Stomach (tissue), 9 donors: ENCODE results near the gene DPP8. TPM values are rescaled to one million over a fixed set of nuclear protein-coding genes. Genes with fewer than 3 reads are reported as not detected.

Experiments used
- DNase-seq, 2 donors: peaks; one replicate each; pipeline versions ENCODE4 v3.0.0 to v3.0.0-alpha.2; 2013 to 2019
- H3K27ac ChIP-seq, 5 donors: fragments of 200-600 bp in 4 of 5; sonication (generic) in 4 of 5; one replicate each; pipeline ENCODE4 v1.5.1; 2013 to 2019; ENCODE audit warnings: mild to moderate bottlenecking in 1 of 5, moderate library complexity in 1 of 5
- H3K27me3 ChIP-seq, 3 donors: fragments of 200-600 bp; sonication (generic); one replicate each; pipeline ENCODE4 v1.5.1; 2017 to 2019; ENCODE audit warnings: mixed run types in 1 of 3
- H3K36me3 ChIP-seq, 4 donors: fragments of 200-600 bp; sonication (generic); 1 replicate in 3 of 4; 2 replicates in 1 of 4; pipeline ENCODE4 v1.5.1; 2016 to 2019
- H3K4me1 ChIP-seq, 4 donors: fragments of 200-600 bp; sonication (generic); one replicate each; pipeline ENCODE4 v1.5.1; 2016 to 2019
- H3K4me3 ChIP-seq, 4 donors: fragments of 200-600 bp; sonication (generic) in 3 of 4; one replicate each; pipeline ENCODE4 v1.5.1; 2016 to 2019; ENCODE audit warnings: mild to moderate bottlenecking in 1 of 4
- H3K9me3 ChIP-seq, 4 donors: fragments of 200-600 bp; sonication (generic); one replicate each; pipeline ENCODE4 v1.5.1; 2016 to 2019
- EP300 ChIP-seq: sonication (generic); formaldehyde crosslinking; IDR thresholded peaks from one replicate; pipeline ENCODE4 v1.6.1; 2017; ENCODE audit warnings: antibody characterized with exemption
- POLR2A ChIP-seq, 4 donors: fragments of 450-650 bp; IDR thresholded peaks; one replicate each; pipeline ENCODE4 v1.6.1; 2016; ENCODE audit warnings: antibody characterized with exemption in 4 of 4, control low read depth in 2 of 4, mild to moderate bottlenecking in 1 of 4, moderate library complexity in 1 of 4
- POLR2AphosphoS5 ChIP-seq, 3 donors: sonication (generic); formaldehyde crosslinking; IDR thresholded peaks; one replicate each; pipeline ENCODE4 v1.6.1; 2016; ENCODE audit warnings: antibody characterized with exemption in 3 of 3
- WGBS, 5 donors: extraction: QIAGEN DNeasy Blood & Tissue Kit in 3 of 5; methylation state at CpG; one replicate each; pipeline versions ENCODE4 v1.1.5 to v1.1.7; 2013 to 2018; 5-methylcytosine and 5-hydroxymethylcytosine counted together
- intact Hi-C: fragments of 100-400 bp; cut with DNase I; formaldehyde crosslinking; loops from one replicate; pipeline ENCODE4 v1.15.1; 2023; ENCODE audit warnings: low total_unique reads
- polyA plus RNA-seq, 3 donors: library from polyadenylated mRNA; stranded (reverse); fragments of 200-250 nt; gene quantifications; one replicate each; pipeline ENCODE4 v1.2.3, GENCODE V29; 2013
- total RNA-seq, 5 donors: library from RNA; depleted of rRNA; stranded (reverse); fragments of >200 nt; gene quantifications; one replicate each; pipeline versions ENCODE4 v1.1.0 to v1.2.3, GENCODE V29; 2014 to 2016
- TF ChIP-seq, protein P1 (sequence below), 7 experiments: fragments of 450-650 bp in 4 of 7; fragments of 200-600 bp in 3 of 7; sonication (generic) in 3 of 7; IDR thresholded peaks; one replicate each; pipeline ENCODE4 v1.5.1; 2016 to 2019; ENCODE audit warnings: antibody characterized with exemption in 7 of 7, control low read depth in 2 of 7, mild to moderate bottlenecking in 1 of 7
- donor health status: healthy with polysubstance abuse.
- donor health status: Bipolar disorder and iron deficiency.
- donor health status: healthy.

DPP8 gene
- total and polyA plus RNA-seq, 8 donors = 4.5 to 89.0 (median 21.6) TPM

GRCh38 chr15:65512807-65513416 is 4.6 kb downstream of the DPP8 start:
- Histone ChIP-seq H3K4me1 (peaks cover 16 to 56% (median 43%) of the 10 kb centered on the region in 4 donors), H3K9me3 (no peaks in the 10 kb centered on the region), H3K27ac (peak overlapping the region in 3 of 5 donors; percentile 31 to 57 (median 54)), H3K27me3 (no peaks in the 10 kb centered on the region), H3K36me3 (peaks cover 14 to 58% (median 51%) of the 10 kb centered on the region in 4 donors), H3K4me3 (peak overlapping the region in 1 of 4 donors; percentile 11)
- WGBS, 5 donors = 50 to 61% (median 59%) methylated on average over 10 of the region's 10 CpGs
- intact Hi-C loops = no loop called here
- DNase-seq = peak in 1 of 2 donors; percentile 73
- TF ChIP-seq EP300 (no peak), POLR2AphosphoS5 (IDR thresholded peaks at IDR 0.05) (peak in 1 of 3 donors; percentile 9)

DNA sequence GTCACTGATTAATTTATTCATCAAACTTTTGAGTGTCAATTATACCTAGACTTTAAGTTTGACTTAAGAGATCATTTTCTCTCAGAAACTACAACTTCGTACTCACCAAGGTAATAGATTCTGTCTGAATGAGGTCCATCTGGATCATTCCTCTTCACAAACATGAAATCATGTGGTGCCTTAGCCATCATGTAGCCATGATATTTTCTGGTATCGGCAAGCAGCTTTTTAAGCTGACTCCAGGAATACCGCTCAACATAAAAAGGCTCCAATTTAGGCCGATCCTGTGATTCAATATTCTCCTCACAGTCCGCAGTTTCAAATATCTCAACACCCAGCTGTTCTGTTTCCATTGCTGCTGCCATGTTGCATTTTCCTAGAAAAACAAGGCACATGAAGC is 5.3 kb downstream of the DPP8 start:
- Histone ChIP-seq H3K9me3 (no peaks in the 10 kb centered on the region), H3K27ac (peak overlapping the region in 3 of 5 donors; percentile 31 to 57 (median 54)), H3K4me1 (peaks cover 16 to 54% (median 42%) of the 10 kb centered on the region in 4 donors), H3K4me3 (peak overlapping the region in 1 of 4 donors; percentile 11), H3K27me3 (no peaks in the 10 kb centered on the region), H3K36me3 (peaks cover 14 to 65% (median 58%) of the 10 kb centered on the region in 4 donors)
- WGBS, 5 donors = 93 to 95% (median 93%) methylated on average over 5 of the region's 5 CpGs
- intact Hi-C loops = no loop called here
- TF ChIP-seq EP300 (no peak), POLR2A (IDR thresholded peaks at IDR 0.05) (no peak), POLR2AphosphoS5 (IDR thresholded peaks at IDR 0.05) (no peak)
- TF ChIP-seq, protein P1, sequence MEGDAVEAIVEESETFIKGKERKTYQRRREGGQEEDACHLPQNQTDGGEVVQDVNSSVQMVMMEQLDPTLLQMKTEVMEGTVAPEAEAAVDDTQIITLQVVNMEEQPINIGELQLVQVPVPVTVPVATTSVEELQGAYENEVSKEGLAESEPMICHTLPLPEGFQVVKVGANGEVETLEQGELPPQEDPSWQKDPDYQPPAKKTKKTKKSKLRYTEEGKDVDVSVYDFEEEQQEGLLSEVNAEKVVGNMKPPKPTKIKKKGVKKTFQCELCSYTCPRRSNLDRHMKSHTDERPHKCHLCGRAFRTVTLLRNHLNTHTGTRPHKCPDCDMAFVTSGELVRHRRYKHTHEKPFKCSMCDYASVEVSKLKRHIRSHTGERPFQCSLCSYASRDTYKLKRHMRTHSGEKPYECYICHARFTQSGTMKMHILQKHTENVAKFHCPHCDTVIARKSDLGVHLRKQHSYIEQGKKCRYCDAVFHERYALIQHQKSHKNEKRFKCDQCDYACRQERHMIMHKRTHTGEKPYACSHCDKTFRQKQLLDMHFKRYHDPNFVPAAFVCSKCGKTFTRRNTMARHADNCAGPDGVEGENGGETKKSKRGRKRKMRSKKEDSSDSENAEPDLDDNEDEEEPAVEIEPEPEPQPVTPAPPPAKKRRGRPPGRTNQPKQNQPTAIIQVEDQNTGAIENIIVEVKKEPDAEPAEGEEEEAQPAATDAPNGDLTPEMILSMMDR (IDR thresholded peaks at IDR 0.05) = no peak
- DNase-seq = no peak

DNA sequence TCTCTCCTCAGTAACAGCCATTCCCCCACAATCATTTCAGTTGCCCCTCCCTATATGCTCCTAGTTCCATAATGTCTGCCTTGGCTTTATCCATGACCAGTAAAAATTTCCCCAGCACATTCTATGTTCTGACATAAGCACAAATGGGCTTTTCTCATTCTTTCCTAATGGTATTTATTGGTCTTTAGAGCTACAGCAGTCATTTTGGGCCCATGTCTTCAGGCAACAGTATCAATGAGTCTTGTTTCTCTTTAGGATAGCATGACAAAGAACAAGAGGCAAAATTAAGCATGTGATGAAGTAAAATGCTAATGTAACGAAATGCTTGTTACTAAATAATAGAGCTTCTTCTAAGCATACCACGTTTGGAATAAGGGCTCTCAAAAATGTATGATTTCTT is 8.2 kb downstream of the DPP8 start:
- DNase-seq = no peak
- WGBS, 5 donors = 85 to 94% (median 93%) methylated on average over 2 of the region's 2 CpGs
- Histone ChIP-seq H3K36me3 (peaks cover 22 to 84% (median 76%) of the 10 kb centered on the region in 4 donors), H3K9me3 (no peaks in the 10 kb centered on the region), H3K4me3 (no peak overlapping the region), H3K27ac (no peak overlapping the region), H3K4me1 (peaks cover 4 to 28% (median 17%) of the 10 kb centered on the region in 4 donors), H3K27me3 (no peaks in the 10 kb centered on the region)
- intact Hi-C loops = no loop called here
- no peak for TF ChIP-seq POLR2A (IDR thresholded peaks at IDR 0.05)
- TF ChIP-seq EP300 = no peak
- TF ChIP-seq POLR2AphosphoS5 (IDR thresholded peaks at IDR 0.05) = no peak
- TF ChIP-seq, protein P1 (IDR thresholded peaks at IDR 0.05) = no peak

GRCh38 chr15:65494076-65494475 is 23.4 kb downstream of the DPP8 start:
- Histone ChIP-seq H3K27me3 (no peaks in the 10 kb centered on the region), H3K9me3 (no peaks in the 10 kb centered on the region), H3K4me1 (no peaks in the 10 kb centered on the region), H3K4me3 (no peak overlapping the region), H3K36me3 (peaks cover 35 to 99% (median 90%) of the 10 kb centered on the region in 4 donors), H3K27ac (no peak overlapping the region)
- WGBS, 5 donors = 85 to 91% (median 90%) methylated on average over 4 of the region's 4 CpGs
- DNase-seq = no peak
- intact Hi-C loops = no loop called here
- TF ChIP-seq POLR2AphosphoS5 (IDR thresholded peaks at IDR 0.05) (no peak), POLR2A (IDR thresholded peaks at IDR 0.05) (no peak), EP300 (no peak)
- TF ChIP-seq, protein P1 (IDR thresholded peaks at IDR 0.05) = no peak

GRCh38 chr15:65484876-65485275 is 32.6 kb downstream of the DPP8 start:
- Histone ChIP-seq H3K9me3 (no peaks in the 10 kb centered on the region), H3K27ac (no peak overlapping the region), H3K4me1 (no peaks in the 10 kb centered on the region), H3K4me3 (no peak overlapping the region), H3K27me3 (no peaks in the 10 kb centered on the region), H3K36me3 (peaks cover 50 to 100% (median 98%) of the 10 kb centered on the region in 4 donors)
- TF ChIP-seq, protein P1 (IDR thresholded peaks at IDR 0.05) = no peak
- TF ChIP-seq POLR2AphosphoS5 (IDR thresholded peaks at IDR 0.05) (no peak), POLR2A (IDR thresholded peaks at IDR 0.05) (no peak), EP300 (no peak)
- intact Hi-C loops = no loop called here
- DNase-seq = no peak
- WGBS, 5 donors = 93 to 97% (median 95%) methylated on average over 4 of the region's 4 CpGs
